AG04449 (cell line): ENCODE data around the gene CISD3.

Experiments
- CTCF ChIA-PET: fragments of 350-600 bp; formaldehyde crosslinking; extraction: SDS; loops from one replicate; lab custom pipeline; 2021; ENCODE audit warnings: antibody characterized with exemption; lab: Yijun Ruan, JAX
- POLR2A ChIA-PET: fragments of 400-600, 350-600 bp; formaldehyde crosslinking; extraction: SDS; loops from one replicate; lab custom pipeline; 2020; ENCODE audit warnings: antibody characterized with exemption, inconsistent platforms; lab: Yijun Ruan, JAX
- DNase-seq: peaks from one replicate; pipeline ENCODE4 v3.0.0-alpha.2; 2010; ENCODE audit warnings: low read depth, low spot score
- H3K4me3 ChIP-seq: 2 replicates; pipeline ENCODE4 v1.5.1; 2011; ENCODE audit warnings: low read depth, mild to moderate bottlenecking, control low read depth, low read length
- CTCF ChIP-seq: IDR thresholded peaks from one replicate; pipeline ENCODE4 v1.5.1; 2011; ENCODE audit warnings: mild to moderate bottlenecking, moderate library complexity, low read length, control low read depth, inconsistent platforms; ENCODE audit not compliant: insufficient read depth; ENCODE audit errors: missing control alignments

The CISD3 gene

GRCh38 chr17:38743556-38744171 is 13.5 kb downstream of the CISD3 start:
- TF ChIP-seq CTCF = no peak
- ChIA-PET CTCF (interaction anchor here (1.0 to 5.4 kb wide), 2 partner anchors 8 to 12 kb away, joined by 3 to 78 read pairs; no protein-coding TSS in a partner anchor), POLR2A (interaction anchor here (0.6 kb wide), 1 partner anchor 49 kb away, joined by 4 read pairs; no protein-coding TSS in a partner anchor)
- no peak overlapping the region for H3K4me3 ChIP-seq
- no peak for DNase-seq

- CTCF ChIA-PET = interaction anchor here (3.0 to 5.4 kb wide), 2 partner anchors 10 to 68 kb away, joined by 9 to 78 read pairs; no protein-coding TSS in a partner anchor
- POLR2A ChIA-PET = no interaction called here
- TF ChIP-seq CTCF = no peak
- peak overlapping the region; percentile 88; the same call in 1 of the 2 replicates for H3K4me3 ChIP-seq
- no peak for DNase-seq
Measured at GRCh38 chr17:38745545-38745944, 15.4 kb downstream of the CISD3 start.

GRCh38 chr17:38746004-38746848 is 16.1 kb downstream of the CISD3 start:
- ChIA-PET CTCF (interaction anchor here (0.9 to 5.4 kb wide), 5 partner anchors 11 to 69 kb away, joined by 3 to 78 read pairs (median 4); no protein-coding TSS in a partner anchor), POLR2A (interaction anchor here (1.0 kb wide), 1 partner anchor 30 kb away, joined by 4 read pairs; no protein-coding TSS in a partner anchor)
- TF ChIP-seq CTCF = no peak
- H3K4me3 ChIP-seq = peak overlapping the region; percentile 88
- DNase-seq = no peak

- TF ChIP-seq CTCF = no peak
- DNase-seq = no peak
- H3K4me3 ChIP-seq = peak overlapping the region; percentile 88
- ChIA-PET POLR2A (interaction anchor here (1.0 kb wide), 1 partner anchor 31 kb away, joined by 4 read pairs; no protein-coding TSS in a partner anchor), CTCF (interaction anchor here (0.9 to 5.4 kb wide), 5 partner anchors 12 to 70 kb away, joined by 3 to 78 read pairs (median 4); no protein-coding TSS in a partner anchor)
Measured at GRCh38 chr17:38746849-38747462, 16.8 kb downstream of the CISD3 start.

GRCh38 chr17:38747463-38748148 is 17.5 kb downstream of the CISD3 start:
- ChIA-PET CTCF (interaction anchor here (3.0 to 5.4 kb wide), 2 partner anchors 12 to 71 kb away, joined by 9 to 78 read pairs; no protein-coding TSS in a partner anchor), POLR2A (no interaction called here)
- TF ChIP-seq CTCF = peak; percentile 14
- H3K4me3 ChIP-seq = peak overlapping the region; percentile 88
- DNase-seq = no peak
